ENCODE measurements around the gene LDLRAP1.

Gene LDLRAP1

GRCh38 chr1:25610822-25611630 lies 67.6 kb downstream of the LDLRAP1 start:
- no peak for DNase-seq

GRCh38 chr1:25611843-25612242 lies 68.4 kb downstream of the LDLRAP1 start:
- no peak for DNase-seq

- no peak for DNase-seq
Observed at GRCh38 chr1:25612421-25612820, 69.0 kb downstream of the LDLRAP1 start.

GRCh38 chr1:25613091-25613490 lies 69.7 kb downstream of the LDLRAP1 start:
- no peak for DNase-seq

- DNase-seq = no peak
Observed at GRCh38 chr1:25614501-25615171, 71.2 kb downstream of the LDLRAP1 start.

GRCh38 chr1:25615172-25615541 lies 71.8 kb downstream of the LDLRAP1 start:
- no peak for DNase-seq

- no peak for DNase-seq
Observed at GRCh38 chr1:25615563-25616094, 72.2 kb downstream of the LDLRAP1 start.

- peak; percentile 81 for DNase-seq
Observed at GRCh38 chr1:25616095-25616986, 72.9 kb downstream of the LDLRAP1 start, which contains the start of gene MAN1C1. Gene MAN1C1 (plus strand): TSS chr1:25616791. CDS start chr1:25617798, 1,007 bp downstream.

GRCh38 chr1:25616987-25617624 lies 73.7 kb downstream of the LDLRAP1 start:
- no peak for DNase-seq

GRCh38 chr1:25617625-25618432 lies 74.4 kb downstream of the LDLRAP1 start:
- DNase-seq = no peak

- DNase-seq = no peak
Observed at GRCh38 chr1:25618433-25618808, 75.0 kb downstream of the LDLRAP1 start.

Data from NCI-H774 (cell line).